ENCODE data around the gene TMEM151B. TPM values are rescaled to one million over a fixed set of nuclear protein-coding genes. Genes with fewer than 3 reads are reported as not detected.

The TMEM151B gene
- total and polyA plus RNA-seq, 2 of the 13 experiments (the other 11 are each of a cell fraction or from before 2014, with no cell fraction given) = not detected

- TF ChIP-seq HNF1B (CRISPR knock-in tag; IDR thresholded peaks at IDR 0.05) (no peak), FOXP4 (CRISPR knock-in tag; IDR thresholded peaks at IDR 0.05) (no peak), ZNF614 (CRISPR knock-in tag; IDR thresholded peaks at IDR 0.05; ENCODE audit: borderline replicate concordance) (no peak), ZNF451 (CRISPR knock-in tag; IDR thresholded peaks at IDR 0.05) (peak; percentile 32; the same call in 1 of the 2 replicates), ZFY (CRISPR knock-in tag; IDR thresholded peaks at IDR 0.05) (peak; percentile 90), MAX (IDR thresholded peaks at IDR 0.05) (peak; percentile 69), ZFP36L2 (CRISPR knock-in tag; IDR thresholded peaks at IDR 0.05) (no peak), ZFAT (CRISPR knock-in tag; conservative IDR thresholded peaks at IDR 0.05) (no peak), POGK (CRISPR knock-in tag; conservative IDR thresholded peaks at IDR 0.05) (peak; percentile 90), RARA (CRISPR knock-in tag; IDR thresholded peaks at IDR 0.05) (no peak), TRIM22 (IDR thresholded peaks at IDR 0.05) (no peak), KLF6 (CRISPR knock-in tag; IDR thresholded peaks at IDR 0.05) (no peak; the same call in 1 of the 2 replicates), ETS1 (CRISPR knock-in tag; IDR thresholded peaks at IDR 0.05) (no peak), ZNF101 (CRISPR knock-in tag; IDR thresholded peaks at IDR 0.05; ENCODE audit: borderline replicate concordance, low read depth) (no peak), ZXDC (CRISPR knock-in tag; IDR thresholded peaks at IDR 0.05) (peak; percentile 84; the same call in 1 of the 2 replicates)
These were observed 5.1 kb upstream of the TMEM151B start, which contains the start of gene NFKBIE (continued) for GRCh38 chr6:44265007-44265721.

Data from HepG2 (cell line).